ENCODE data around the gene TYRO3.

TYRO3 gene

DNA sequence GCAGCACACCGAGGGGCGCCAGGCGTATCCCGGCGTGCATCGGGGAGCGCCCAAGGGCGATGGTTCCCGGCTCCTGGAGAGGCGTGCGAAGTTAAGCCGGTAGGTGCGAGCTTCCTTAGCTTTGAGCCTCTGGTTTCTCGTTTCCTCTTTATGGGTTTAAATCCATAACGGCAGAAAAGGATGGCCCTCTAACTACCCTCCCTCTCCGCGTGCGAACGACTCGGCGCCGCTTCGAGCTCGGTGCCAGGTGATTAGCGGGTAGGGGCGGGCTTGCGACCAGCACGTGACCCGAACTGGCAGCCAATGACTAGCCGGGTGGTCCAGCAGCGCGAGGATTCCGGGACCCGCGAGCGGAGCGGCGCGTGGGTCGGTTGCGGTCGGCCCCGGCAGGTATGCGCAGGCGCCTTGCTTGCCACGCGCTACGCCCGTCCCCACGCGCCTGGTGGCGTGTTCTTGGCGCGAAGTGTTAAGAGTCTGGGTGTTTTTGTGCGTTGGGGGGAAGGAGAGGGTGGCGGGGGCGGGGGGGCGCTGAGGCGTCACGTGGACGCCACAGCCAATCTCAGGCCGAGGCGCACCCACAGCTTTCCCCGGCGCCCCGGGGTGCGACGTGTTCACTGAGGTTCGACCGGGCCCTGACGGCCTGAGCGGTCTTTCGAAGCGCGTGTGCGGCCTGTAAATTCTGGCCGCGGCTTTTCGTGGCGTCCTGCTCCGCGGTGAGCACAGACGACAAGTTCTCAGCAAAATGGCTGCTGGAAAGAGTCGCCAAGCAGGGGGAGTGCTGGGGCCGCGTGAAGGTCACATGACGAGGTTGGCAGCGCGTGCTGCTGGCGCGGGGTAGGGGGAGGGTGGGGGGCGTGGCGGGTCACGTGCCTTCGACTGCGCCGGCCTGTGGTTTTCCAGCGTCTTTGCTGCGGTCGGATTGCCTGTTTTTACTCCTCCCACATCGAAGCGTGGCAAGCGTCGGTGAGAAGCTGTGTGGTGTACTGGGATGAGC is 62.5 kb downstream of the TYRO3 start:
- peak; percentile 91 for ATAC-seq
- TF ChIP-seq RARB (CRISPR knock-in tag; IDR thresholded peaks at IDR 0.05) (no peak), ZFP3 (CRISPR knock-in tag; IDR thresholded peaks at IDR 0.05) (peak; percentile 81), TCF4 (CRISPR knock-in tag; IDR thresholded peaks at IDR 0.05; ENCODE audit: borderline replicate concordance) (no peak), CSDC2 (CRISPR knock-in tag; IDR thresholded peaks at IDR 0.05) (peak; percentile 95), ZNF565 (CRISPR knock-in tag; conservative IDR thresholded peaks at IDR 0.05; ENCODE audit: low read depth) (peak; percentile 71; the same call in 1 of the 2 replicates), SNAI2 (CRISPR knock-in tag; IDR thresholded peaks at IDR 0.05) (peak; percentile 66; the same call in 1 of the 2 replicates), BACH2 (CRISPR knock-in tag; IDR thresholded peaks at IDR 0.05; ENCODE audit: borderline replicate concordance) (0 out of 2 replicates have a peak, but pooled peaks have one; percentile 71)
- TF ChIP-seq, protein P1, sequence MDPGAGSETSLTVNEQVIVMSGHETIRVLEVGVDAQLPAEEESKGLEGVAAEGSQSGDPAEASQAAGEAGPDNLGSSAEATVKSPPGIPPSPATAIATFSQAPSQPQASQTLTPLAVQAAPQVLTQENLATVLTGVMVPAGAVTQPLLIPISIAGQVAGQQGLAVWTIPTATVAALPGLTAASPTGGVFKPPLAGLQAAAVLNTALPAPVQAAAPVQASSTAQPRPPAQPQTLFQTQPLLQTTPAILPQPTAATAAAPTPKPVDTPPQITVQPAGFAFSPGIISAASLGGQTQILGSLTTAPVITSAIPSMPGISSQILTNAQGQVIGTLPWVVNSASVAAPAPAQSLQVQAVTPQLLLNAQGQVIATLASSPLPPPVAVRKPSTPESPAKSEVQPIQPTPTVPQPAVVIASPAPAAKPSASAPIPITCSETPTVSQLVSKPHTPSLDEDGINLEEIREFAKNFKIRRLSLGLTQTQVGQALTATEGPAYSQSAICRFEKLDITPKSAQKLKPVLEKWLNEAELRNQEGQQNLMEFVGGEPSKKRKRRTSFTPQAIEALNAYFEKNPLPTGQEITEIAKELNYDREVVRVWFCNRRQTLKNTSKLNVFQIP (CRISPR knock-in tag; IDR thresholded peaks at IDR 0.05; ENCODE audit: borderline replicate concordance, low read depth): peak; percentile 76; the same call in 1 of the 2 replicates
- TF ChIP-seq, protein P2, sequence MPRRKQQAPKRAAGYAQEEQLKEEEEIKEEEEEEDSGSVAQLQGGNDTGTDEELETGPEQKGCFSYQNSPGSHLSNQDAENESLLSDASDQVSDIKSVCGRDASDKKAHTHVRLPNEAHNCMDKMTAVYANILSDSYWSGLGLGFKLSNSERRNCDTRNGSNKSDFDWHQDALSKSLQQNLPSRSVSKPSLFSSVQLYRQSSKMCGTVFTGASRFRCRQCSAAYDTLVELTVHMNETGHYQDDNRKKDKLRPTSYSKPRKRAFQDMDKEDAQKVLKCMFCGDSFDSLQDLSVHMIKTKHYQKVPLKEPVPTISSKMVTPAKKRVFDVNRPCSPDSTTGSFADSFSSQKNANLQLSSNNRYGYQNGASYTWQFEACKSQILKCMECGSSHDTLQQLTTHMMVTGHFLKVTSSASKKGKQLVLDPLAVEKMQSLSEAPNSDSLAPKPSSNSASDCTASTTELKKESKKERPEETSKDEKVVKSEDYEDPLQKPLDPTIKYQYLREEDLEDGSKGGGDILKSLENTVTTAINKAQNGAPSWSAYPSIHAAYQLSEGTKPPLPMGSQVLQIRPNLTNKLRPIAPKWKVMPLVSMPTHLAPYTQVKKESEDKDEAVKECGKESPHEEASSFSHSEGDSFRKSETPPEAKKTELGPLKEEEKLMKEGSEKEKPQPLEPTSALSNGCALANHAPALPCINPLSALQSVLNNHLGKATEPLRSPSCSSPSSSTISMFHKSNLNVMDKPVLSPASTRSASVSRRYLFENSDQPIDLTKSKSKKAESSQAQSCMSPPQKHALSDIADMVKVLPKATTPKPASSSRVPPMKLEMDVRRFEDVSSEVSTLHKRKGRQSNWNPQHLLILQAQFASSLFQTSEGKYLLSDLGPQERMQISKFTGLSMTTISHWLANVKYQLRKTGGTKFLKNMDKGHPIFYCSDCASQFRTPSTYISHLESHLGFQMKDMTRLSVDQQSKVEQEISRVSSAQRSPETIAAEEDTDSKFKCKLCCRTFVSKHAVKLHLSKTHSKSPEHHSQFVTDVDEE (CRISPR knock-in tag; IDR thresholded peaks at IDR 0.05): peak; percentile 64; the same call in 1 of the 2 replicates

DNA sequence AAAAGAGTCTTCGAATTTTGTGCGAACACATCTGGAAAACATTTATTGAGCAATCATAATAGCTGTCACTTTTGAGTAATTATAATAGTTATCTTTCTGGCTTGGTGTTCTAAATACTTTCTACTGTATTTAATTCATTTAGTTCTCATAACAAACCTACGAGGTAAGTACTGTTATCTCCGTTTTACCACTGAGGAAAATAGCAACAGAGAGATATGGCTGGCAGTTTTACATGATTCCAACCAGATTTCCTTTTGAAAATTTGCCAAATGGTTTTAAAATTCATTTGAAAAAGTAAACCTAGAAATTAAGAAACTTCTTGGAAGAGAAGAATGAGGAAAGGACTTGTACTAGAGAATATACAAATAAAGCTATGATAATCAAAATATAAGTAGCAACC is 63.9 kb downstream of the TYRO3 start:
- ATAC-seq: no peak
- TF ChIP-seq ESRRG (CRISPR knock-in tag; IDR thresholded peaks at IDR 0.05) (no peak), ISL1 (CRISPR knock-in tag; IDR thresholded peaks at IDR 0.05) (peak; percentile 40; the same call in 1 of the 2 replicates)

DNA sequence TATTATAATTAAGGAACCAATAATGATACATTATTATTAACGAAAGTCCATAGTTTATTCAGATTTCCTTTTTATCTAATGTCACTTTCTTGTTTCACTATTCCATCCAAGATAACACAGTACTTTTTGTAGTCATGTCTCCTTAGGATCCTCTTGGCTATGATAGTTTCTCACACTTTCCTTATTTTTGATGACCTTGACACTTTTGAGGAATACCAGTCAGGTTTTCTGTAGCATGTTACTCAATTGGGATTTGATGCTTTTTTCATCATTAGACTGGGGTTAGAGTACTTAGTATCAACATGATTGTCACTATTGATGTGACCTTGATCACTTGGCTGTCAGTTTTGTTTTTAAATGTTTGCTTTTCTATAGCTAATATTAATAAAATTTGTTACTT is 68.2 kb downstream of the TYRO3 start:
- TF ChIP-seq ESRRG (CRISPR knock-in tag; IDR thresholded peaks at IDR 0.05): no peak
- no peak for TF ChIP-seq ZFP3 (CRISPR knock-in tag; IDR thresholded peaks at IDR 0.05)
- TF ChIP-seq BACH2 (CRISPR knock-in tag; IDR thresholded peaks at IDR 0.05; ENCODE audit: borderline replicate concordance): no peak
- TF ChIP-seq, protein P3, sequence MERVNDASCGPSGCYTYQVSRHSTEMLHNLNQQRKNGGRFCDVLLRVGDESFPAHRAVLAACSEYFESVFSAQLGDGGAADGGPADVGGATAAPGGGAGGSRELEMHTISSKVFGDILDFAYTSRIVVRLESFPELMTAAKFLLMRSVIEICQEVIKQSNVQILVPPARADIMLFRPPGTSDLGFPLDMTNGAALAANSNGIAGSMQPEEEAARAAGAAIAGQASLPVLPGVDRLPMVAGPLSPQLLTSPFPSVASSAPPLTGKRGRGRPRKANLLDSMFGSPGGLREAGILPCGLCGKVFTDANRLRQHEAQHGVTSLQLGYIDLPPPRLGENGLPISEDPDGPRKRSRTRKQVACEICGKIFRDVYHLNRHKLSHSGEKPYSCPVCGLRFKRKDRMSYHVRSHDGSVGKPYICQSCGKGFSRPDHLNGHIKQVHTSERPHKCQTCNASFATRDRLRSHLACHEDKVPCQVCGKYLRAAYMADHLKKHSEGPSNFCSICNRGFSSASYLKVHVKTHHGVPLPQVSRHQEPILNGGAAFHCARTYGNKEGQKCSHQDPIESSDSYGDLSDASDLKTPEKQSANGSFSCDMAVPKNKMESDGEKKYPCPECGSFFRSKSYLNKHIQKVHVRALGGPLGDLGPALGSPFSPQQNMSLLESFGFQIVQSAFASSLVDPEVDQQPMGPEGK (CRISPR knock-in tag; IDR thresholded peaks at IDR 0.05; ENCODE audit: borderline replicate concordance): no peak
- TF ChIP-seq, protein P4, sequence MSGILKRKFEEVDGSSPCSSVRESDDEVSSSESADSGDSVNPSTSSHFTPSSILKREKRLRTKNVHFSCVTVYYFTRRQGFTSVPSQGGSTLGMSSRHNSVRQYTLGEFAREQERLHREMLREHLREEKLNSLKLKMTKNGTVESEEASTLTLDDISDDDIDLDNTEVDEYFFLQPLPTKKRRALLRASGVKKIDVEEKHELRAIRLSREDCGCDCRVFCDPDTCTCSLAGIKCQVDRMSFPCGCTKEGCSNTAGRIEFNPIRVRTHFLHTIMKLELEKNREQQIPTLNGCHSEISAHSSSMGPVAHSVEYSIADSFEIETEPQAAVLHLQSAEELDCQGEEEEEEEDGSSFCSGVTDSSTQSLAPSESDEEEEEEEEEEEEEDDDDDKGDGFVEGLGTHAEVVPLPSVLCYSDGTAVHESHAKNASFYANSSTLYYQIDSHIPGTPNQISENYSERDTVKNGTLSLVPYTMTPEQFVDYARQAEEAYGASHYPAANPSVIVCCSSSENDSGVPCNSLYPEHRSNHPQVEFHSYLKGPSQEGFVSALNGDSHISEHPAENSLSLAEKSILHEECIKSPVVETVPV (CRISPR knock-in tag; IDR thresholded peaks at IDR 0.05): no peak
- no peak for TF ChIP-seq ZC3H10 (CRISPR knock-in tag; IDR thresholded peaks at IDR 0.05)
- no peak for TF ChIP-seq PPARA (CRISPR knock-in tag; IDR thresholded peaks at IDR 0.05; ENCODE audit: borderline replicate concordance)
- no peak for TF ChIP-seq TOX (CRISPR knock-in tag; IDR thresholded peaks at IDR 0.05; ENCODE audit: borderline replicate concordance)
- TF ChIP-seq ISL1 (CRISPR knock-in tag; IDR thresholded peaks at IDR 0.05): no peak
- no peak for TF ChIP-seq RARB (CRISPR knock-in tag; IDR thresholded peaks at IDR 0.05)
- TF ChIP-seq OSR1 (CRISPR knock-in tag; IDR thresholded peaks at IDR 0.05): no peak
- no peak for ATAC-seq

DNA sequence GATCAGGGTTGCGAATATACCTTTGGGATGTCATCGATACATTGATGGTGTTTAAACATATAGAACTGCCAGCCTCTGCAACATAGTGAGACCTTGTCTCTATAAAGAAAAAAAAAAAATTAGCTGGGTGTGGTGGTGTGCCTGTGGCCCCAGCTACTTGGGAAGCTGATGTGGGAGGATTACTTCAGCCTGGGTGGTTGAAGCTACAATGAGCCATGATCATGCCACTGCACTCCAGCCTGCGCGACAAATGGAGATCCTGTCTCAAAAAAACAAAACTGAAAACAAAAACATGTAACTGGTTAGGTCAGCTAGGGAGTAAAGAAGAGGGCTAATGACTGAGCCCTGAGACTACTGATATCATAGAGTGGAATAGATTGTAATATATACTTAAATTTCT is 70.5 kb downstream of the TYRO3 start:
- ATAC-seq: no peak
- TF ChIP-seq PPARA (CRISPR knock-in tag; IDR thresholded peaks at IDR 0.05; ENCODE audit: borderline replicate concordance) (no peak), ISL1 (CRISPR knock-in tag; IDR thresholded peaks at IDR 0.05) (no peak), ZFP3 (CRISPR knock-in tag; IDR thresholded peaks at IDR 0.05) (no peak), ARNTL (CRISPR knock-in tag; IDR thresholded peaks at IDR 0.05; ENCODE audit: borderline replicate concordance, low read depth) (no peak), OSR1 (CRISPR knock-in tag; IDR thresholded peaks at IDR 0.05) (no peak), ZC3H10 (CRISPR knock-in tag; IDR thresholded peaks at IDR 0.05) (no peak), CSDC2 (CRISPR knock-in tag; IDR thresholded peaks at IDR 0.05) (no peak)
- TF ChIP-seq, protein P2 (CRISPR knock-in tag; IDR thresholded peaks at IDR 0.05): no peak
- TF ChIP-seq, protein P3 (CRISPR knock-in tag; IDR thresholded peaks at IDR 0.05; ENCODE audit: borderline replicate concordance): no peak

All from SK-N-SH treated with all-trans-retinoic acid at 6 μM for 48 hours (cell line).